Panc1 (cell line): ENCODE results near the gene CDC14B. TPM values are rescaled to one million over a fixed set of nuclear protein-coding genes. Genes with fewer than 3 reads are reported as not detected.

Experiments
- ATAC-seq: fragments of 200-7000 bp; cut with Tn5 transposase; 2 replicates; pipeline ENCODE4 v1.9.1; 2020; ENCODE audit warnings: mild to moderate bottlenecking, moderate library complexity
- BruUV-seq: library from RNA; stranded (reverse); fragments of 400-500 nt; replicated peaks from 2 replicates; lab custom pipeline; 2021; lab: Mats Ljungman, UMichigan
- CTCF ChIA-PET: fragments of 300-600 bp; sonication (Branson Sonifier 250); formaldehyde crosslinking; loops from one replicate; lab custom pipeline; 2022; ENCODE audit warnings: antibody characterized with exemption; lab: Charles Lee
- POLR2A ChIA-PET: fragments of 300-600 bp; sonication (Branson Sonifier 250); formaldehyde crosslinking; loops from one replicate; lab custom pipeline; 2022; ENCODE audit warnings: antibody characterized with exemption; lab: Charles Lee
- DNase-seq: peaks from one replicate; pipeline ENCODE4 v3.0.0-alpha.2; 2010; ENCODE audit warnings: low read depth, low spot score
- H3K27ac ChIP-seq: 2 replicates; pipeline ENCODE4 v1.5.1; 2011; ENCODE audit warnings: mild to moderate bottlenecking, low read length, inconsistent platforms
- H3K27me3 ChIP-seq: fragments of 200-500 bp; sonication (Bioruptor generic); 2 replicates; pipeline ENCODE4 v1.6.0; 2014; ENCODE audit warnings: low read length, inconsistent platforms; ENCODE audit not compliant: control insufficient read depth, insufficient read depth
- H3K36me3 ChIP-seq: fragments of 200-500 bp; sonication (Bioruptor generic); 2 replicates; pipeline ENCODE4 v1.5.1; 2014; ENCODE audit warnings: inconsistent platforms, mild to moderate bottlenecking, low read length, moderate library complexity; ENCODE audit not compliant: control insufficient read depth, insufficient read depth
- H3K4me1 ChIP-seq: 2 replicates; pipeline ENCODE4 v1.5.1; 2011; ENCODE audit warnings: inconsistent platforms, mild to moderate bottlenecking, low read length, moderate library complexity; ENCODE audit not compliant: control insufficient read depth, insufficient read depth
- H3K4me3 ChIP-seq, 2 experiments: 2 replicates each; pipeline ENCODE4 v1.5.1; 2011 to 2012; ENCODE audit warnings: low read depth in 2 of 2, low read length in 2 of 2, mild to moderate bottlenecking in 2 of 2, inconsistent platforms in 1 of 2, moderate library complexity in 1 of 2
- H3K9me3 ChIP-seq: fragments of 200-500 bp; sonication (Bioruptor generic); 2 replicates; pipeline ENCODE4 v1.5.1; 2014; ENCODE audit warnings: low read depth, mild to moderate bottlenecking, inconsistent platforms, low read length, moderate library complexity; ENCODE audit not compliant: control insufficient read depth, insufficient read depth
- CTCF ChIP-seq: fragments of 450-650 bp; IDR thresholded peaks from 2 replicates; pipeline ENCODE4 v1.5.1; 2017; ENCODE audit warnings: mild to moderate bottlenecking
- POLR2AphosphoS5 ChIP-seq: IDR thresholded peaks from 2 replicates; pipeline ENCODE4 v1.6.1; 2012; ENCODE audit warnings: mild to moderate bottlenecking, low read depth, low read length, moderate library complexity
- REST ChIP-seq, 2 experiments: IDR thresholded peaks; 2 replicates each; pipeline ENCODE4 v1.6.1; 2011 to 2012; ENCODE audit warnings: low read depth in 2 of 2, control low read depth in 1 of 2, low read length in 1 of 2, mild to moderate bottlenecking in 1 of 2, moderate library complexity in 1 of 2; ENCODE audit not compliant: insufficient read depth in 1 of 2
- SIN3A ChIP-seq: IDR thresholded peaks from 2 replicates; pipeline ENCODE4 v1.6.1; 2012; ENCODE audit warnings: low read depth, mild to moderate bottlenecking, low read length, moderate library complexity, borderline replicate concordance; ENCODE audit not compliant: insufficient read depth
- TCF7L2 ChIP-seq: IDR thresholded peaks from 2 replicates; pipeline ENCODE4 v1.6.1; 2011; ENCODE audit warnings: mild to moderate bottlenecking, low read depth, low read length, inconsistent platforms
- in situ Hi-C: cut with HindIII; loops from 2 replicates; pipeline ENCODE4 v1.10.0; 2016; ENCODE audit warnings: low sequenced_read_pairs, low pct_unique_long_range_greater_than_20kb
- intact Hi-C: fragments of 100-400 bp; cut with micrococcal nuclease; formaldehyde crosslinking; loops from one replicate; pipeline ENCODE4 v1.10.0; 2022; ENCODE audit not compliant: unreplicated experiment
- total RNA-seq: library from RNA; stranded (reverse); gene quantifications from one replicate; pipeline ENCODE4 v1.2.1, GENCODE V29; 2021; ENCODE audit not compliant: unreplicated experiment

CDC14B gene
- total RNA-seq, 1 experiment from 2014 or later: 11.8 TPM

GRCh38 chr9:96641514-96641913 lies 21.9 kb upstream of the CDC14B start:
- Histone ChIP-seq H3K9me3 (no peaks in the 10 kb centered on the region), H3K27me3 (no peaks in the 10 kb centered on the region), H3K36me3 (no peaks in the 10 kb centered on the region), H3K4me1 (no peaks in the 10 kb centered on the region), H3K4me3 (no peak overlapping the region), H3K27ac (no peak overlapping the region)
- TF ChIP-seq REST (IDR thresholded peaks at IDR 0.05; ENCODE audit: insufficient read depth in 1 of 2, low read depth in 2 of 2, low read length in 1 of 2) (no peak), CTCF (no peak), TCF7L2 (no peak), POLR2AphosphoS5 (no peak), SIN3A (no peak)
- POLR2A ChIA-PET: interaction anchor here (0.6 kb wide), 2 partner anchors 331 to 735 kb away, joined by 3 read pairs; no protein-coding TSS in a partner anchor
- no peak for ATAC-seq
- DNase-seq: no peak
- CTCF ChIA-PET: no interaction called here
- BruUV-seq: no TSS peak
- in situ Hi-C loops: no loop called here
- intact Hi-C loops: no loop called here

GRCh38 chr9:96638606-96639364 lies 19.1 kb upstream of the CDC14B start:
- no peak overlapping the region for H3K4me3 ChIP-seq
- CTCF ChIA-PET: no interaction called here
- no TSS peak for BruUV-seq
- H3K27me3 ChIP-seq: no peaks in the 10 kb centered on the region
- TF ChIP-seq SIN3A (no peak), CTCF (no peak), TCF7L2 (no peak), POLR2AphosphoS5 (no peak), REST (IDR thresholded peaks at IDR 0.05; ENCODE audit: insufficient read depth in 1 of 2, low read depth in 2 of 2, low read length in 1 of 2) (no peak)
- POLR2A ChIA-PET: no interaction called here
- no peaks in the 10 kb centered on the region for H3K4me1 ChIP-seq
- ATAC-seq (no peak), DNase-seq (no peak)
- intact Hi-C loops (no loop called here), in situ Hi-C loops (no loop called here)
- no peak overlapping the region for H3K27ac ChIP-seq
- H3K9me3 ChIP-seq: no peaks in the 10 kb centered on the region
- H3K36me3 ChIP-seq: no peaks in the 10 kb centered on the region
